Measurements from ENCODE around the gene VWA5B1. TPM values are rescaled to one million over a fixed set of nuclear protein-coding genes. Genes with fewer than 3 reads are reported as not detected.

The VWA5B1 gene
- total and polyA plus RNA-seq, 2 experiments from 2014 or later, result 0.16 to 1.0 TPM

GRCh38 chr1:20327467-20327866, 36.8 kb downstream of the VWA5B1 start:
- H3K4me1 Mint-ChIP-seq, result peaks cover 8% of the 10 kb centered on the region
- TF ChIP-seq POLR2AphosphoS5 (IDR thresholded peaks at IDR 0.05; ENCODE audit: low read depth) (no peak), CREB1 (CRISPR knock-in tag; IDR thresholded peaks at IDR 0.05; ENCODE audit: low read depth) (no peak), EZH2phosphoT487 (IDR thresholded peaks at IDR 0.05; ENCODE audit: unreplicated experiment) (no peak), NANOG (IDR thresholded peaks at IDR 0.05; ENCODE audit: borderline replicate concordance) (no peak), STAT1 (IDR thresholded peaks at IDR 0.05; ENCODE audit: unreplicated experiment) (no peak), JUNB (IDR thresholded peaks at IDR 0.05; ENCODE audit: unreplicated experiment) (no peak), CTCF (conservative IDR thresholded peaks at IDR 0.05; ENCODE audit: low read depth in 2 of 2) (no peak), ZNF462 (CRISPR knock-in tag; IDR thresholded peaks at IDR 0.05) (no peak), REST (IDR thresholded peaks at IDR 0.05; ENCODE audit: unreplicated experiment) (no peak), EZH2 (IDR thresholded peaks at IDR 0.05; ENCODE audit: low read depth, unreplicated experiment) (no peak), ZNF114 (CRISPR knock-in tag; IDR thresholded peaks at IDR 0.05) (no peak), ETS1 (IDR thresholded peaks at IDR 0.05) (no peak), ZNF331 (CRISPR knock-in tag; IDR thresholded peaks at IDR 0.05; ENCODE audit: low read depth) (no peak)

More at GRCh38 chr1:20327467-20327866, 36.8 kb downstream of the VWA5B1 start:
- no peak overlapping the region for H3K4me3 Mint-ChIP-seq
- H3F3A ChIP-seq (replicated peaks; ENCODE audit: low read depth), result no peaks in the 10 kb centered on the region
- no peaks in the 10 kb centered on the region for H3K9me2 ChIP-seq (ENCODE audit: insufficient read depth)
- no peaks in the 10 kb centered on the region for H3K4me1 ChIP-seq (ENCODE audit: insufficient read depth)
- H3K36me3 ChIP-seq (ENCODE audit: insufficient read depth), result no peaks in the 10 kb centered on the region
- no peaks in the 10 kb centered on the region for H3K27me3 ChIP-seq (ENCODE audit: insufficient read depth)
- H2AFZ ChIP-seq, result no peak overlapping the region
- no peak overlapping the region for H3K27ac ChIP-seq (ENCODE audit: low read depth)
- H3K27me3 Mint-ChIP-seq (ENCODE audit: insufficient read depth, low read depth, poor library complexity), result no peaks in the 10 kb centered on the region
- DNase-seq (ENCODE audit: low spot score), result no peak
- no peaks in the 10 kb centered on the region for H3K79me2 ChIP-seq (replicated peaks; ENCODE audit: insufficient read depth)
- H4K20me1 ChIP-seq (replicated peaks; ENCODE audit: insufficient read depth), result no peaks in the 10 kb centered on the region
- H3K36me3 Mint-ChIP-seq (ENCODE audit: low read depth), result no peaks in the 10 kb centered on the region
- no peaks in the 10 kb centered on the region for H3K9me3 Mint-ChIP-seq
- H3K27ac Mint-ChIP-seq, result no peak overlapping the region
- no peak overlapping the region for H3K4me3 ChIP-seq
- ATAC-seq, result no peak
- no peak overlapping the region for H3K4me2 ChIP-seq

All from GM23338 (cell line).